Raji (cell line): ENCODE measurements around the gene AQP6.
A peak's percentile ranks its signal among the peaks of the same experiment; 100 is the strongest.

ENCODE experiments used
- POLR2A ChIP-seq: IDR thresholded peaks from 2 replicates; pipeline ENCODE4 v1.6.1; 2011; ENCODE audit warnings: low read depth, low read length, control low read depth; ENCODE audit not compliant: insufficient read depth

Gene AQP6

GRCh38 chr12:50018154-50018553 is 45.4 kb downstream of the AQP6 start:
- TF ChIP-seq POLR2A, result no peak

- no peak for TF ChIP-seq POLR2A
These were observed 46.2 kb downstream of the AQP6 start for GRCh38 chr12:50018968-50019367.

- TF ChIP-seq POLR2A, result no peak
These were observed 46.8 kb downstream of the AQP6 start for GRCh38 chr12:50019524-50019923.

GRCh38 chr12:50021031-50021430 is 48.3 kb downstream of the AQP6 start:
- TF ChIP-seq POLR2A, result no peak

- TF ChIP-seq POLR2A, result no peak
These were observed 50.2 kb downstream of the AQP6 start for GRCh38 chr12:50022903-50023302.

- TF ChIP-seq POLR2A, result no peak
These were observed 51.5 kb downstream of the AQP6 start for GRCh38 chr12:50024227-50024626.

GRCh38 chr12:50024805-50025186 is 52.0 kb downstream of the AQP6 start:
- TF ChIP-seq POLR2A, result no peak

GRCh38 chr12:50025187-50026059 is 52.7 kb downstream of the AQP6 start, which contains the start of gene RACGAP1:
Gene RACGAP1 (minus strand): TSS chr12:50025494. CDS start chr12:50016715, 8,779 bp downstream.
- TF ChIP-seq POLR2A, result peak; percentile 74

- no peak for TF ChIP-seq POLR2A
These were observed 53.9 kb downstream of the AQP6 start for GRCh38 chr12:50026691-50027090.
